ENCODE data around the gene KRT4. TPM values are rescaled to one million over a fixed set of nuclear protein-coding genes. Genes with fewer than 3 reads are reported as not detected.

The KRT4 gene
- total RNA-seq, 2 donors from 2014 or later: not detected

- Mint-ChIP-seq H3K4me3 (no peak overlapping the region), H3K27ac (no peak overlapping the region), H3K4me1 (no peaks in the 10 kb centered on the region), H3K9me3 (no peaks in the 10 kb centered on the region), H3K27me3 (ENCODE audit: insufficient read depth) (peaks cover 15% of the 10 kb centered on the region), H3K36me3 (ENCODE audit: low read depth) (no peaks in the 10 kb centered on the region)
- no peak for DNase-seq
- H3K4me3 ChIP-seq (ENCODE audit: low read length): no peak overlapping the region
- no peak for TF ChIP-seq CTCF (conservative IDR thresholded peaks at IDR 0.05)
- no peak overlapping the region for H3K27ac ChIP-seq (ENCODE audit: low read depth, low read length)
- H3K27me3 ChIP-seq (ENCODE audit: control insufficient read depth, insufficient read depth, low read length, poor library complexity, severe bottlenecking): peaks cover 27% of the 10 kb centered on the region
- H3K36me3 ChIP-seq (ENCODE audit: control insufficient read depth, insufficient read depth, low read length): no peaks in the 10 kb centered on the region
- H3K9me3 ChIP-seq (ENCODE audit: control insufficient read depth, low read length): no peaks in the 10 kb centered on the region
- WGBS, 2 experiments (ENCODE audit: insufficient coverage in 1 of 2, insufficient read length in 1 of 2): 81 to 85% methylated on average over 3 of the region's 3 CpGs
- H3K4me1 ChIP-seq (ENCODE audit: control insufficient read depth, insufficient read depth, low read length): no peaks in the 10 kb centered on the region
- H3K9ac ChIP-seq (ENCODE audit: extremely low read depth, low read length, poor library complexity, severe bottlenecking): no peak overlapping the region
These were observed 41.1 kb downstream of the KRT4 start for GRCh38 chr12:52772772-52773171.

GRCh38 chr12:52772188-52772587, 41.7 kb downstream of the KRT4 start:
- Histone ChIP-seq H3K4me1 (ENCODE audit: control insufficient read depth, insufficient read depth, low read length) (no peaks in the 10 kb centered on the region), H3K36me3 (ENCODE audit: control insufficient read depth, insufficient read depth, low read length) (no peaks in the 10 kb centered on the region), H3K9me3 (ENCODE audit: control insufficient read depth, low read length) (no peaks in the 10 kb centered on the region), H3K27ac (ENCODE audit: low read depth, low read length) (no peak overlapping the region), H3K4me3 (ENCODE audit: low read length) (no peak overlapping the region), H3K27me3 (ENCODE audit: control insufficient read depth, insufficient read depth, low read length, poor library complexity, severe bottlenecking) (peaks cover 31% of the 10 kb centered on the region), H3K9ac (ENCODE audit: extremely low read depth, low read length, poor library complexity, severe bottlenecking) (no peak overlapping the region)
- Mint-ChIP-seq H3K27me3 (ENCODE audit: insufficient read depth) (peaks cover 17% of the 10 kb centered on the region), H3K4me3 (no peak overlapping the region), H3K27ac (no peak overlapping the region), H3K9me3 (no peaks in the 10 kb centered on the region), H3K36me3 (ENCODE audit: low read depth) (no peaks in the 10 kb centered on the region), H3K4me1 (no peaks in the 10 kb centered on the region)
- 88 to 100% methylated on average over 2 to 4 of the region's 4 CpGs for WGBS, 2 experiments (ENCODE audit: insufficient coverage in 1 of 2, insufficient read length in 1 of 2)
- DNase-seq: no peak
- TF ChIP-seq CTCF (conservative IDR thresholded peaks at IDR 0.05): no peak

- no peak overlapping the region for H3K9ac ChIP-seq (ENCODE audit: extremely low read depth, low read length, poor library complexity, severe bottlenecking)
- H3K4me1 ChIP-seq (ENCODE audit: control insufficient read depth, insufficient read depth, low read length): no peaks in the 10 kb centered on the region
- no peaks in the 10 kb centered on the region for H3K36me3 ChIP-seq (ENCODE audit: control insufficient read depth, insufficient read depth, low read length)
- TF ChIP-seq CTCF (conservative IDR thresholded peaks at IDR 0.05): no peak
- no peak overlapping the region for H3K27ac Mint-ChIP-seq
- no peak for DNase-seq
- no peaks in the 10 kb centered on the region for H3K9me3 Mint-ChIP-seq
- H3K27ac ChIP-seq (ENCODE audit: low read depth, low read length): no peak overlapping the region
- no peaks in the 10 kb centered on the region for H3K4me1 Mint-ChIP-seq
- H3K27me3 ChIP-seq (ENCODE audit: control insufficient read depth, insufficient read depth, low read length, poor library complexity, severe bottlenecking): peaks cover 38% of the 10 kb centered on the region
- peaks cover 18% of the 10 kb centered on the region for H3K27me3 Mint-ChIP-seq (ENCODE audit: insufficient read depth)
- H3K9me3 ChIP-seq (ENCODE audit: control insufficient read depth, low read length): no peaks in the 10 kb centered on the region
- H3K4me3 Mint-ChIP-seq: no peak overlapping the region
- no peak overlapping the region for H3K4me3 ChIP-seq (ENCODE audit: low read length)
- no peaks in the 10 kb centered on the region for H3K36me3 Mint-ChIP-seq (ENCODE audit: low read depth)
- WGBS, 2 experiments (ENCODE audit: insufficient coverage in 1 of 2, insufficient read length in 1 of 2): 72 to 79% methylated on average over 4 of the region's 4 CpGs
These were observed 42.4 kb downstream of the KRT4 start for GRCh38 chr12:52771505-52771904.
